ENCODE measurements around the gene TCL1A.

The TCL1A gene

DNA sequence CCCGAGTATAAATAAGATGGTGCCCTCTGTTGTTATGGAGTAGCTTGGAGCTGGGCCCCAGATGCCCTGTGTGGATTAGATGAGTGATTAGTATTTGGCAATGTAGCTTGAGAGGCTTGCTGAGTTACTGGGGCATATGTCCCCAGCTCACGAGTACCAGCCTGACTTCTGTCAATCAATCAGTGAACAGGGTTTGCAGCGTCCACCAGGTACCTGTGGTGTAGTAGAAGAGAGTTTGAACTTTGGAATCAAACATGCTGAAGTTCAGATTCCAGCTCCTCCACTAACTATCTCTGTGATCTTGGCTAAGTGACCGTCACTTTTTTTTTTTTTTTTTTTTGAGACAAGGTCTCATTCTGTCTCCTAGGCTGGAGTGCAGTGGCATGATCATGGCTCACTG is 39.3 kb downstream of the TCL1A start:
- no peak for DNase-seq

DNA sequence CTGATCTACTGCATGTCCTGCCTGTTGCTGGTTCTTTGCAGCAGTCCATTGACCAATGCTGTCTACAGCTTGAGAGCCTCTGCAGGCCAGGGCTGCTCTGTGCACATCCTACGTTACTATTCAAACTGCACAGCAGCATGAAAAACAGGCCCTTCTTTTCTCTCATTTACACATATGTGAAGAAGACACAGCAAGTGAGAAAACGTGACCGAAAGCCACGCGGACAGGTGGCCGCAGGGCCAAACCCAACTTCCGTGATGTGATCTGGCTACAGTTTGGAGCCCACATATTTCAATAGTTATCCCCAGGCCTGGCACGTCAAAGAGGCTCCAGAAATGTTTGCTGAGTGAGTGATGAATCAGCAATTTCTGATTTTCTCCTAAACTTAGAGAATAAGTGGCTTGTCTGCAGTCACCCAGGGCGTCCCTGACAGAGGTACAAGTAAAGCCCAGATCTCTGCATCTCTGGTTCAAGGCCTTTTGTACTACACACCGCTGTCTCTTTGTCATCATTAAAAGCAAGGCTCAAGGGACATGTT is 45.6 kb downstream of the TCL1A start:
- DNase-seq: no peak

DNA sequence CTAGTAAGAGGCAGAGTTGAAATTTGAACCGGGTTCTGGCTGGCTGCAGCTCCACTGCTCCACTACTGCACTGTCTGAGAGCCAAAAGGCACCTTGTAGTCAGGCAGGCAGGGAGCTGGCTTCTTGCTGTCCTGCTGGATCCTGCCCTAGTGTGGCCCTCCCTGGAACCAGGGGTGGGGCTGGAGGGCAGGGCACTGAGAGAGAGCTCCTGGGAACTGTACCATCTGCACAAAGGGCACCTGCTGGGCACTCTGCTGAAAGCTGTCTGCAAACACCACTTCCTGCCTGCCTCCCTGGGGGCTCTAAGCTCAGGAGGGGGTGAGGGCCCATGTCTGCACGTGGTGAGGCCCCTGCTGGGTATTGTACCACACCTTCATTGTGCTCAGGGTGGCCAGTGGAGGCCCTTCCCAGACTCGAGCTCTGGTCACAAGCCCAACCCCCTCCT is 46.7 kb downstream of the TCL1A start:
- no peak for DNase-seq

DNA sequence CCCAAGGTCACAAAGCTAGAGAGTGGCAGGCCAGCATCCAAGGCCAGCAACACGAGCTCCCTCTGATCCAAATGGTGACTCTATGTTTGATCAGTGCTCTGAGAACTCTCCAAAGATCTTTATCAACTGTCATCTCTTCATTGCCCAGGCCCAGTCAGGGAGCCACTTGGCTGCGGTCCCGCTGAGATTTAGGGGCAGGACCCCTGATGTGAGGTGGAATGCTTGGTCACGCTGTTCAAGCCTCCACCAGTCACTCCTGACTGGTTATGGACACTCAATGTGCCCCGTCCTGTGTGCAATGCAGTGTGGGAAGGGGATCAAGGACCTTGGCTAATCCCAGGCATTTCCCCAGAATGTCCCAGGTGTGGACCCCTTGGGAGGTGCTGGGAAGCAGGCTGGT is 47.5 kb downstream of the TCL1A start:
- DNase-seq: no peak

DNA sequence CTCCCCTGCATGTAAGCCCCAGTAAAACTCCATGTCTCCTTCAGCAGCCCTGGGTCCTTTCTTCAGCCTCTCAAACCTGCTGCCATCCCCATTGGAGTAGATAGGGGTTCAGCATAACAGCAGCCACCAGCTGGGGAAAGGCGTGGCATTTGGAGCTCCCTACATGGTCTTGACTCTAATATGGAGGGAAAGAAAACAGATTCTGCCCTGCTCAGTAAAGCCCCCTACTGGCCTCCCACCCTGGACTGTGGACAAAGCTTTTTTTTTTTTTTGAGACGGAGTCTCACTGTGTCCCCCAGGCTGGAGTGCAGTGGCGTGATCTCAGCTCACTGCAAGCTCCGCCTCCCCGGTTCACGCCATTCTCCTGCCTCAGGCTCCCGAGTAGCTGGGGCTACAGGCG is 48.4 kb downstream of the TCL1A start:
- peak; percentile 12 for DNase-seq

DNA sequence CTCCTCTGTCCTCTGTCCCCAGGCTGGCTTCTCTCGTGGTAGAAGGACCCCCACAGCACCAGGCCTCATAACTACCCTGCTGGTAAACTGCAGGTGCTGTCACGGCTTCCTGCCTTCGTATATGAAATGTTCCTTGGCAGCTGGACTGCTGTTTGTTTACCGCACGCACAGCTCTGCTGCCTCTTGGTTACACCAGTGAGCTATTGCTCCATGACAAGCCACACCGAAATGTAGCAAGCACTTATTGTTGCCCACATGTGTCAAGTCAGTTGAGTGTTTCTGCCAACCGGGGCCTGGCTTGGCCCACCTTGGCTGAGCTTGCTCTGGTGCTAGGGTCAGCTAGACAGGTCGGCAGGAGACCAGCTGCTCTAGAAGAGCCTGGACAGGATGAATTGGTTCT is 49.4 kb downstream of the TCL1A start:
- no peak for DNase-seq

DNA sequence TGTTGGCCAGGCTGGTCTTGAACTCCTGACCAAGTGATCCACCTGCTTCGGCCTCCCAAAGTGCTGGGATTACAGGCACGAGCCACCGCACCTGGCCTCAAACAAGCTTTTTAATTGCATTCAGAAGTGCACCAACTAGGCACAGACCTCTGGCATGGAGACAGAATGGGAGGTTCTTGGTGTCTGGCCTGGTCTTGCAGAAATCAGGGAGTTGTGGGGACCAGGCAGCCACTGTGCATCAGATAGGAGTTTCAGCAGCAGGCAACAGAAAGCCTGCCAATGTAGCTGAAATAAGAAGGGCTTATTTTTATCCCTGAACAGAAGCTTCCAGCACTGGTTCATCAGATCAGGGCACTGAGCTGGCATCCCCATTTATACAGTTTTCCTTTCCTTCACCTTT is 49.9 kb downstream of the TCL1A start:
- DNase-seq: no peak

DNA sequence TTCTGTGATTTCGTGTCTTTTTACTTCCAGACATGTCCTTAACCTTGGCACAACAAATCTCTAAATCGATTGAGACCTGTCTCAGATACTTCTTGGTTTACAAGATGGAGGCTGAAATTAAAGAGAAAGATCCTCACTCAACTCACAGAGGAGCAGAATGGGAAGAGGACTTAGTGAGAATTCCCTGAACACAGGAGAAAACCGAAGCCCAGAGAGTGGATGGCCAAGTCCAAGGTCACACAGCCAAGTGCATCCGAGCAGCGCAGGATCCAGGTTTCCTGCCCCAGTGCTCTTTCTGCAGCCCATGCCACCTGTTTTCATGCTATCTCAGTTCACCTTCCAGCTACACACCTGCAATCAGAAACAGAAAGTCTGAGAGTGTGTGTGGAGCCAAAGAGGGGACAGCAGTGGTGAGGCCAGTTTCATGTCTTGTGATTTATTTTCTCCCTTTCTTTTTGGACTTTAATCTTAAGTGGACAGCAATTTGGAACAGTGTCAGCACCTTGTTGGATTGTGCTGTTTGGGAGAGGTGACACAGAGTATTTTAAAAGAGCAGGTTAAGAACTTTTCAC is 50.6 kb downstream of the TCL1A start:
- DNase-seq: no peak

DNA sequence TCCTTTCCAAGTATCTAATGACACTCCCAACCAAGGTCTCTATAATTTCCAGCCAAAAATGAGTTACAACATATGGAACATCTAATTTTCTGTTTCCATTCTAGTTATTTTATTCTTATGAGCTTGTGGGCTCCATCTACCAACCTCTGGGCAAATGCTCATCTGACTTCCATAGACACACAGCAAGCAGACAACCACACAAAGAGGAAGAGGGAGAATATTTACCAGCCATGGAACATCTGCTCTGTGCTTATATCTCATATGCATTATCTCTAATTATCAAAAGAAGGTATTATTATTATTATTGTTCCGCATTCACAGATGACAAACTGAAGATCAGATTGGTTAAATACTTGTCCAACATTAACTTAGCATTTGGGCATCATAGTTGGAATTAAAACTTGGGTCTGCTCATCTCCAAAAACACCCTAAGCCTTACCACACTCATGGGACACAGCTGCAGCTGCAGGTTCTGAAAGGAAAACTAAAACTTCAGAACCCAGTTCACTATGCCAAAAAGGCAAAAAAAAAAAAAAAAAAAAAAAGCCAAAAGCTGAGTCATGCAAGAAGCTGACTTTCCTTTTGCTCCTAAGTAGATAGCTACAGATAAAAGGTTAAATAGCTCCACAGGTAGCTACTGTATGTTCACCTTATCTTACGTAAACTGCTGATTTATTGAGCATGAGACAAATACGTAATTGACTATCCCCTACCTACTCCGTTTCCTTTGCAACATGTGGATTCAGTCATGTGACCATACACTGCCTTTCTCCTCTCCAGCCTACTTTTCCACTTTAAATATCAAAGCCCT is 51.3 kb downstream of the TCL1A start:
- no peak for DNase-seq

DNA sequence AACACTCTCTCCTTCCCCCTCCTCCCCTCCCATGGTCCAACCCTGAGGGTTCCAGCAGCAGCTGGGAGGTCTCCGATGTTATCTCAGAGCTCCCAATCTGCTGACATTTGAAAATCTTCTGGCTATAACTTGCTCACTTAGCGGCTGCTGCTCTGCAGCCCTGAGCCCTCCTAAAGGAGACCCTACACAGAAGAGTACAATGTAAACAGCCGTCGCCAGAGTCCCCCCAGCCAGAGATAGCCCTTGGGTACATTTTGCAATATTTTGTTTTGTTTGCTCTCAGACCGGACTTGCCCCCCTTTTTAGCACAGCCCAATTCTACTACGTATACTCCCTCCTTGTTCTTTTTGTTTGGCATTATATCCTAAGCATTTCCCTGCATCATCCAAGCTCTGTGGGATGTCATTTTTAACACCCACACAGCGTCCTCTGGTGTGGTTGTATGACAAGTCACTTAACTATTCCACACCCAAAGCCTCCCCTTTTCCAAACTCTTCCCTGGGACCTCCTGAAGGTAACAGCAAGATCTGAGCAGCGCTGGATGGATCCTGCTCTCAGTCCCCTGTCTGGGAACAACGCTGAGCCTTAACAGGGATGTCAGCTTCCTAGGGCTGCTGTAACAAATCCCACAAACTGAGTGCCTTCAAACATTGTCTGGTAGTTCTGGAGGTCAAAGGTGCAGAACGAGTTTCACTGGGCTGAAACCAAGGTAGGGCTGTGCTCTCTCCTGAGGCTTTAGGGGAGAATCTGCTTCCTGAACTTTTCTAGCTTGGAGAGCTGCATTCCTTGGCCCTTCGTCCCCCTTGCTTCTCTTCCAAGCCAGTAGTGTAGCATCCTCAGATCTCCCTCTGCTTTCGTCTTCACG is 53.0 kb downstream of the TCL1A start:
- DNase-seq: peak; percentile 66

DNA sequence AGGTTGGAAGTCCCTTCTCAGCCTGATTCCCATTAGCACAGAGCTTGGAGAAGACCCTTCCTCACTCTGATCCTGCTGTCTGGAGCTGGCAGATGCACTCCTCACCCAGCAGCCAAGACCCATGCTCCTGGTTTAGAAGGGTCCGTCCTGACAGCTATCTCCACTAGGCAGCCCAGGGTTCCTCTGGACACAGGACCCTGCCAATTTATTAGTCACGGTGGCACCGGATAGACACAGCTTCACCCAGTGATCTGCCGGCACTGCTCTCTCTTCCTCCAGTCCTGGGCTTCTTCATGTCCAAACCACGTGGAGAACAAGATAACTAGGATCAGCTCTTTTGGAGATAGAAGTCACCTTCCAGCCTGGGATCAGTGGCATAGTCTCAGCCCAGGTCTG is 53.9 kb downstream of the TCL1A start:
- DNase-seq: no peak

Data from DMS 273 treated with DMSO at 0.1 percent for 48 hours (cell line).